GM12878 (cell line): Measurements from ENCODE around the gene SLCO3A1. TPM values are rescaled to one million over a fixed set of nuclear protein-coding genes. Genes with fewer than 3 reads are reported as not detected.

Experiments used
- ATAC-seq: fragments of 200-7000 bp; cut with Tn5 transposase; 3 replicates; pipeline ENCODE4 v1.9.1; 2020; ENCODE audit warnings: mild to moderate bottlenecking, moderate library complexity
- BruUV-seq: library from RNA; stranded (reverse); fragments of 400-500 nt; replicated peaks from 2 replicates; lab custom pipeline; 2021; lab: Mats Ljungman, UMichigan
- CTCF ChIA-PET: fragments of 300-600 bp; sonication (Branson Sonifier 250); formaldehyde crosslinking; extraction: SDS; loops from one replicate; lab custom pipeline; 2021; ENCODE audit warnings: inconsistent platforms; lab: Yijun Ruan, JAX
- POLR2A ChIA-PET: fragments of 350-600 bp; formaldehyde crosslinking; extraction: SDS; loops from one replicate; lab custom pipeline; 2021; ENCODE audit warnings: inconsistent platforms; lab: Charles Lee
- RAD21 ChIA-PET: fragments of 300-600 bp; sonication (Branson Sonifier 250); formaldehyde crosslinking; loops from one replicate; lab custom pipeline; 2023; ENCODE audit warnings: antibody characterized with exemption; ENCODE audit not compliant: unreplicated experiment; lab: Charles Lee
- SMC1A ChIA-PET: fragments of 300-600 bp; sonication (Branson Sonifier 250); formaldehyde crosslinking; loops from one replicate; lab custom pipeline; 2023; ENCODE audit not compliant: unreplicated experiment, uncharacterized antibody; lab: Charles Lee
- DNase-seq: peaks from one replicate; pipeline ENCODE4 v3.0.0-alpha.2; 2011; ENCODE audit warnings: low read depth, low spot score
- FAIRE-seq: peaks from 3 replicates; lab custom pipeline; 2011; peaks lifted over from hg19 to GRCh38; lab: Jason Lieb, UNC
- H2AFZ ChIP-seq: 2 replicates; pipeline ENCODE4 v1.6.0; 2011; ENCODE audit warnings: low read depth, low read length, control low read depth; ENCODE audit not compliant: control insufficient read depth
- H3K27ac ChIP-seq: 2 replicates; pipeline ENCODE4 v1.5.1; 2011; ENCODE audit warnings: control low read depth; ENCODE audit not compliant: control insufficient read depth, insufficient read depth
- H3K27me3 ChIP-seq, 2 experiments: replicated peaks in 1 of 2; 2 replicates each; pipeline versions ENCODE4 v1.6.0 to v1.6.1; 2011; ENCODE audit warnings: low read length in 1 of 2; ENCODE audit not compliant: control insufficient read depth in 2 of 2, insufficient read depth in 2 of 2
- H3K36me3 ChIP-seq, 2 experiments: 2 replicates each; pipeline ENCODE4 v1.5.1; 2011; ENCODE audit warnings: low read length in 1 of 2; ENCODE audit not compliant: control insufficient read depth in 2 of 2, insufficient read depth in 2 of 2
- H3K4me1 ChIP-seq: 2 replicates; pipeline ENCODE4 v1.6.1; 2011; ENCODE audit warnings: mild to moderate bottlenecking, low read length, moderate library complexity, mixed read lengths; ENCODE audit not compliant: control insufficient read depth, insufficient read depth
- H3K4me2 ChIP-seq: 2 replicates; pipeline ENCODE4 v1.6.0; 2011; ENCODE audit warnings: control low read depth; ENCODE audit not compliant: control insufficient read depth, insufficient read depth
- H3K4me3 ChIP-seq: fragments of 200-600 bp; sonication (generic); 2 replicates; pipeline ENCODE4 v1.5.1; 2016
- H3K79me2 ChIP-seq: 2 replicates; pipeline ENCODE4 v1.6.0; 2011; ENCODE audit warnings: low read length; ENCODE audit not compliant: control insufficient read depth, insufficient read depth
- H3K9ac ChIP-seq: 2 replicates; pipeline ENCODE4 v1.8.0; 2011; ENCODE audit warnings: low read length, control low read depth, mixed read lengths; ENCODE audit not compliant: control insufficient read depth, insufficient read depth
- H3K9me3 ChIP-seq: replicated peaks from 3 replicates; pipeline ENCODE4 v1.5.1; 2011; ENCODE audit warnings: mild to moderate bottlenecking, low read length; ENCODE audit not compliant: control insufficient read depth, insufficient read depth
- H4K20me1 ChIP-seq: 2 replicates; pipeline ENCODE4 v1.6.0; 2011; ENCODE audit not compliant: control insufficient read depth, insufficient read depth
- ASH2L ChIP-seq: fragments of 300-600, 200-600 bp; sonication (generic); IDR thresholded peaks from 2 replicates; pipeline ENCODE4 v1.6.1; 2017; ENCODE audit warnings: low read depth, mild to moderate bottlenecking, borderline replicate concordance
- CEBPB ChIP-seq, 2 experiments: fragments of 150-350 bp in 1 of 2; IDR thresholded peaks; 2 replicates each; pipeline ENCODE4 v1.6.1; 2012 to 2014; ENCODE audit warnings: low read depth in 2 of 2, low read length in 2 of 2, borderline replicate concordance in 1 of 2, inconsistent platforms in 1 of 2
- FOXM1 ChIP-seq: IDR thresholded peaks from 2 replicates; pipeline ENCODE4 v1.6.1; 2012; ENCODE audit warnings: low read depth, mild to moderate bottlenecking, inconsistent platforms, low read length, moderate library complexity
- IRF4 ChIP-seq: IDR thresholded peaks from 2 replicates; pipeline ENCODE4 v1.6.1; 2011; ENCODE audit warnings: low read depth, low read length
- MAX ChIP-seq: IDR thresholded peaks from 2 replicates; pipeline ENCODE4 v1.6.1; 2012; ENCODE audit warnings: low read depth, low read length, improper control_type of control experiment
- PKNOX1 ChIP-seq: fragments of 450-650 bp; IDR thresholded peaks from 2 replicates; pipeline ENCODE4 v1.6.1; 2016; ENCODE audit warnings: mild to moderate bottlenecking
- RAD51 ChIP-seq: fragments of 450-650 bp; IDR thresholded peaks from 2 replicates; pipeline ENCODE4 v1.6.1; 2016; ENCODE audit warnings: moderate library complexity, mild to moderate bottlenecking, inconsistent platforms
- REST ChIP-seq: IDR thresholded peaks from 2 replicates; pipeline ENCODE4 v1.6.1; 2012; ENCODE audit warnings: mild to moderate bottlenecking, low read depth, low read length
- SREBF1 ChIP-seq: IDR thresholded peaks from 2 replicates; pipeline ENCODE4 v1.6.1; 2012; ENCODE audit warnings: mild to moderate bottlenecking, low read length
- TAF1 ChIP-seq: IDR thresholded peaks from 2 replicates; pipeline ENCODE4 v1.6.1; 2011; ENCODE audit warnings: mild to moderate bottlenecking, low read depth, low read length, borderline replicate concordance
- TCF3 ChIP-seq: IDR thresholded peaks from 2 replicates; pipeline ENCODE4 v1.6.1; 2012; ENCODE audit warnings: low read depth, mild to moderate bottlenecking, low read length, borderline replicate concordance; ENCODE audit not compliant: insufficient read depth
- WRNIP1 ChIP-seq: IDR thresholded peaks from 2 replicates; pipeline ENCODE4 v1.6.1; 2011; ENCODE audit warnings: low read depth, low read length, improper control_type of control experiment, borderline replicate concordance
- YBX1 ChIP-seq: fragments of 450-650 bp; IDR thresholded peaks from 2 replicates; pipeline ENCODE4 v1.6.1; 2016; ENCODE audit warnings: antibody characterized with exemption
- ZNF217 ChIP-seq: fragments of 450-650 bp; IDR thresholded peaks from 2 replicates; pipeline ENCODE4 v1.6.1; 2017; ENCODE audit warnings: antibody characterized with exemption, mild to moderate bottlenecking
- WGBS: methylation state at CpG from one replicate; pipeline ENCODE4 v1.1.6; 2016; ENCODE audit warnings: low lambda C conversion rate; ENCODE audit not compliant: insufficient replicate concordance, insufficient coverage; ENCODE audit errors: missing lambda C conversion rate; 5-methylcytosine and 5-hydroxymethylcytosine counted together
- in situ Hi-C: fragments of 300-500 bp; cut with MboI; formaldehyde crosslinking; loops from 9 replicates; pipeline ENCODE4 v1.14.3; 2018; ENCODE audit warnings: mixed read lengths
- intact Hi-C: fragments of 100-400 bp; cut with micrococcal nuclease; formaldehyde crosslinking; loops from one replicate; pipeline ENCODE4 v1.14.2; 2022; ENCODE audit not compliant: unreplicated experiment
- polyA plus RNA-seq, 11 experiments: library from polyadenylated mRNA; depleted of rRNA in 4 of 11; unstranded in 6 of 11; stranded (reverse) in 5 of 11; fragments of >200 nt; fragmentation: Nextera tagmentation in 4 of 11; fragmentation: Illumina TruSeq in 1 of 11; extraction: Ambion mirVana in 4 of 11; extraction: Trizol in 1 of 11; gene quantifications; 1 replicate in 1 of 11; 2 replicates in 10 of 11; pipeline versions ENCODE4 v1.2.1 to v1.2.3, GENCODE V29; 2011 to 2016; ENCODE audit warnings: inconsistent platforms in 2 of 11, missing spikeins in 2 of 11, low read depth in 1 of 11
- total RNA-seq, 4 experiments: library from RNA; depleted of rRNA in 3 of 4; stranded (reverse); fragments of >200 nt in 3 of 4; fragmentation: Illumina TruSeq in 1 of 4; extraction: Trizol in 1 of 4; gene quantifications; 2 replicates each; pipeline versions ENCODE4 v1.2.1 to v1.2.3, GENCODE V29; 2013 to 2021

SLCO3A1 gene
- total and polyA plus RNA-seq, 10 of the 15 experiments (the other 5 are each of a cell fraction or from before 2014, with no cell fraction given): 0.05 to 5.9 (median 0.31) TPM

GRCh38 chr15:91807122-91807521, 46.4 kb upstream of the SLCO3A1 start:
- ChIA-PET POLR2A (interaction anchor here (0.8 kb wide), 1 partner anchor 14 kb away, joined by 3 read pairs; no protein-coding TSS in a partner anchor), RAD21 (no interaction called here), CTCF (no interaction called here), SMC1A (no interaction called here)
- FAIRE-seq (no peak), DNase-seq (no peak), ATAC-seq (no peak)
- Histone ChIP-seq H3K79me2 (no peaks in the 10 kb centered on the region), H4K20me1 (no peaks in the 10 kb centered on the region), H3K27ac (no peak overlapping the region), H3K9ac (no peak overlapping the region), H3K4me3 (no peak overlapping the region), H3K36me3 (no peaks in the 10 kb centered on the region), H3K4me2 (no peak overlapping the region), H3K4me1 (no peaks in the 10 kb centered on the region), H3K9me3 (no peaks in the 10 kb centered on the region), H2AFZ (no peak overlapping the region), H3K27me3 (no peaks in the 10 kb centered on the region)
- 67% methylated on average over 6 of the region's 6 CpGs for WGBS
- in situ Hi-C loops: no loop called here
- TF ChIP-seq PKNOX1 (no peak), ZNF217 (no peak), IRF4 (no peak), SREBF1 (no peak), REST (no peak), CEBPB (IDR thresholded peaks at IDR 0.05; ENCODE audit: borderline replicate concordance in 1 of 2, low read depth in 2 of 2, low read length in 2 of 2) (no peak), RAD51 (no peak), ASH2L (no peak), YBX1 (no peak), TAF1 (no peak), FOXM1 (no peak), WRNIP1 (no peak), TCF3 (no peak), MAX (no peak)
- intact Hi-C loops: no loop called here
- no TSS peak for BruUV-seq
